Panc1 (cell line): Measurements from ENCODE around the gene PDE3A. TPM values are rescaled to one million over a fixed set of nuclear protein-coding genes. Genes with fewer than 3 reads are reported as not detected.

ENCODE experiments used
- ATAC-seq: fragments of 200-7000 bp; cut with Tn5 transposase; 2 replicates; pipeline ENCODE4 v1.9.1; 2020; ENCODE audit warnings: mild to moderate bottlenecking, moderate library complexity
- BruUV-seq: library from RNA; stranded (reverse); fragments of 400-500 nt; replicated peaks from 2 replicates; lab custom pipeline; 2021; lab: Mats Ljungman, UMichigan
- CTCF ChIA-PET: fragments of 300-600 bp; sonication (Branson Sonifier 250); formaldehyde crosslinking; loops from one replicate; lab custom pipeline; 2022; ENCODE audit warnings: antibody characterized with exemption; lab: Charles Lee
- POLR2A ChIA-PET: fragments of 300-600 bp; sonication (Branson Sonifier 250); formaldehyde crosslinking; loops from one replicate; lab custom pipeline; 2022; ENCODE audit warnings: antibody characterized with exemption; lab: Charles Lee
- DNase-seq: peaks from one replicate; pipeline ENCODE4 v3.0.0-alpha.2; 2010; ENCODE audit warnings: low read depth, low spot score
- H3K27ac ChIP-seq: 2 replicates; pipeline ENCODE4 v1.5.1; 2011; ENCODE audit warnings: mild to moderate bottlenecking, low read length, inconsistent platforms
- H3K27me3 ChIP-seq: fragments of 200-500 bp; sonication (Bioruptor generic); 2 replicates; pipeline ENCODE4 v1.6.0; 2014; ENCODE audit warnings: low read length, inconsistent platforms; ENCODE audit not compliant: control insufficient read depth, insufficient read depth
- H3K36me3 ChIP-seq: fragments of 200-500 bp; sonication (Bioruptor generic); 2 replicates; pipeline ENCODE4 v1.5.1; 2014; ENCODE audit warnings: inconsistent platforms, mild to moderate bottlenecking, low read length, moderate library complexity; ENCODE audit not compliant: control insufficient read depth, insufficient read depth
- H3K4me1 ChIP-seq: 2 replicates; pipeline ENCODE4 v1.5.1; 2011; ENCODE audit warnings: inconsistent platforms, mild to moderate bottlenecking, low read length, moderate library complexity; ENCODE audit not compliant: control insufficient read depth, insufficient read depth
- H3K4me3 ChIP-seq, 2 experiments: 2 replicates each; pipeline ENCODE4 v1.5.1; 2011 to 2012; ENCODE audit warnings: low read depth in 2 of 2, low read length in 2 of 2, mild to moderate bottlenecking in 2 of 2, inconsistent platforms in 1 of 2, moderate library complexity in 1 of 2
- H3K9me3 ChIP-seq: fragments of 200-500 bp; sonication (Bioruptor generic); 2 replicates; pipeline ENCODE4 v1.5.1; 2014; ENCODE audit warnings: low read depth, mild to moderate bottlenecking, inconsistent platforms, low read length, moderate library complexity; ENCODE audit not compliant: control insufficient read depth, insufficient read depth
- POLR2AphosphoS5 ChIP-seq: IDR thresholded peaks from 2 replicates; pipeline ENCODE4 v1.6.1; 2012; ENCODE audit warnings: mild to moderate bottlenecking, low read depth, low read length, moderate library complexity
- SIN3A ChIP-seq: IDR thresholded peaks from 2 replicates; pipeline ENCODE4 v1.6.1; 2012; ENCODE audit warnings: low read depth, mild to moderate bottlenecking, low read length, moderate library complexity, borderline replicate concordance; ENCODE audit not compliant: insufficient read depth
- TCF7L2 ChIP-seq: IDR thresholded peaks from 2 replicates; pipeline ENCODE4 v1.6.1; 2011; ENCODE audit warnings: mild to moderate bottlenecking, low read depth, low read length, inconsistent platforms
- in situ Hi-C: cut with HindIII; loops from 2 replicates; pipeline ENCODE4 v1.10.0; 2016; ENCODE audit warnings: low sequenced_read_pairs, low pct_unique_long_range_greater_than_20kb
- intact Hi-C: fragments of 100-400 bp; cut with micrococcal nuclease; formaldehyde crosslinking; loops from one replicate; pipeline ENCODE4 v1.10.0; 2022; ENCODE audit not compliant: unreplicated experiment
- total RNA-seq: library from RNA; stranded (reverse); gene quantifications from one replicate; pipeline ENCODE4 v1.2.1, GENCODE V29; 2021; ENCODE audit not compliant: unreplicated experiment
- TF ChIP-seq, protein P1 (sequence below), 2 experiments: IDR thresholded peaks; 2 replicates each; pipeline ENCODE4 v1.6.1; 2011 to 2012; ENCODE audit warnings: low read depth in 2 of 2, control low read depth in 1 of 2, low read length in 1 of 2, mild to moderate bottlenecking in 1 of 2, moderate library complexity in 1 of 2; ENCODE audit not compliant: insufficient read depth in 1 of 2
- TF ChIP-seq, protein P2 (sequence below): fragments of 450-650 bp; IDR thresholded peaks from 2 replicates; pipeline ENCODE4 v1.5.1; 2017; ENCODE audit warnings: mild to moderate bottlenecking

The PDE3A gene
- total RNA-seq, 1 experiment from 2014 or later = 0.03 TPM

DNA sequence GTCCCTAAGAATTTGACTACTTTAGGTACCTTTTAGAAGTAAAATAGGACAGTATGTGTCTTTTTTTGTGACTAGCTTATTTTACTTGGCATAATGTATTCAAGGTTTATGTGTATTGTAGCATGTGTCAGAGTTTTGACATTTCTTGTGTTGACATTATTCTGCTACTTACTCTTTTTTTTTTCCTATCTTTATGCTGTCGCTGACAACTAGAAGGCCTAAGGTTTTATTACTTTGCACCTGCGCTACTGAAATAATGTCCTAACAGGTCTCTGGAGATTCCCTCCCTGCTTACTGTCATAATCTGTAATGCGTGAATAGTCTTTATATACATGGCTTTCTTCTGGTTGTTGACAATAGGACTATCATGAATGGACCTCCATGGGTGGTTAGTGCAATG is 43.0 kb downstream of the PDE3A start:
- ATAC-seq (no peak), DNase-seq (no peak)
- H3K27me3 ChIP-seq = no peaks in the 10 kb centered on the region
- ChIA-PET POLR2A (no interaction called here), CTCF (no interaction called here)
- H3K36me3 ChIP-seq = no peaks in the 10 kb centered on the region
- no TSS peak for BruUV-seq
- H3K9me3 ChIP-seq = no peaks in the 10 kb centered on the region
- H3K27ac ChIP-seq = no peak overlapping the region
- intact Hi-C loops (no loop called here), in situ Hi-C loops (no loop called here)
- TF ChIP-seq TCF7L2 = no peak
- no peak overlapping the region for H3K4me3 ChIP-seq
- no peaks in the 10 kb centered on the region for H3K4me1 ChIP-seq

DNA sequence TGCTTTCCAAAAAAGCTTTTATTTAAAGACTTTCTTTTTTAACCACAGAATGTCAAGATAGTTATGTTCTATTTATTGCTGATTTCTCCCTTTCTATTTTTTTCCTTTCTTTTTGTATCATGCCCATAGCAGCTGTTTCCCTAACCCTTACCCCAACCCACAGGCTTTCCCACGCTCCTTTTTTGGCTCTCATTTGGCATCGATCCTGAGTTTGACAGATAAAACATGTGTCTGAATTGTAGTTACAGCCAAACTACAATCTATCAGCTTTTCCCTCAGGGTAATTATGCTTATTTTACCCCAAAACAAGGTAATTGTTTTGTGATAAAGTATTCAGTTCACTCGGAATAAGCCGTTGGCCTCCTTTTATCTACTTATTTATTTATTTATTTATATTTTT is 46.7 kb downstream of the PDE3A start:
- Histone ChIP-seq H3K36me3 (no peaks in the 10 kb centered on the region), H3K4me3 (no peak overlapping the region), H3K4me1 (no peaks in the 10 kb centered on the region), H3K27me3 (no peaks in the 10 kb centered on the region), H3K9me3 (no peaks in the 10 kb centered on the region), H3K27ac (no peak overlapping the region)
- BruUV-seq = no TSS peak
- TF ChIP-seq, protein P1, sequence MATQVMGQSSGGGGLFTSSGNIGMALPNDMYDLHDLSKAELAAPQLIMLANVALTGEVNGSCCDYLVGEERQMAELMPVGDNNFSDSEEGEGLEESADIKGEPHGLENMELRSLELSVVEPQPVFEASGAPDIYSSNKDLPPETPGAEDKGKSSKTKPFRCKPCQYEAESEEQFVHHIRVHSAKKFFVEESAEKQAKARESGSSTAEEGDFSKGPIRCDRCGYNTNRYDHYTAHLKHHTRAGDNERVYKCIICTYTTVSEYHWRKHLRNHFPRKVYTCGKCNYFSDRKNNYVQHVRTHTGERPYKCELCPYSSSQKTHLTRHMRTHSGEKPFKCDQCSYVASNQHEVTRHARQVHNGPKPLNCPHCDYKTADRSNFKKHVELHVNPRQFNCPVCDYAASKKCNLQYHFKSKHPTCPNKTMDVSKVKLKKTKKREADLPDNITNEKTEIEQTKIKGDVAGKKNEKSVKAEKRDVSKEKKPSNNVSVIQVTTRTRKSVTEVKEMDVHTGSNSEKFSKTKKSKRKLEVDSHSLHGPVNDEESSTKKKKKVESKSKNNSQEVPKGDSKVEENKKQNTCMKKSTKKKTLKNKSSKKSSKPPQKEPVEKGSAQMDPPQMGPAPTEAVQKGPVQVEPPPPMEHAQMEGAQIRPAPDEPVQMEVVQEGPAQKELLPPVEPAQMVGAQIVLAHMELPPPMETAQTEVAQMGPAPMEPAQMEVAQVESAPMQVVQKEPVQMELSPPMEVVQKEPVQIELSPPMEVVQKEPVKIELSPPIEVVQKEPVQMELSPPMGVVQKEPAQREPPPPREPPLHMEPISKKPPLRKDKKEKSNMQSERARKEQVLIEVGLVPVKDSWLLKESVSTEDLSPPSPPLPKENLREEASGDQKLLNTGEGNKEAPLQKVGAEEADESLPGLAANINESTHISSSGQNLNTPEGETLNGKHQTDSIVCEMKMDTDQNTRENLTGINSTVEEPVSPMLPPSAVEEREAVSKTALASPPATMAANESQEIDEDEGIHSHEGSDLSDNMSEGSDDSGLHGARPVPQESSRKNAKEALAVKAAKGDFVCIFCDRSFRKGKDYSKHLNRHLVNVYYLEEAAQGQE (IDR thresholded peaks at IDR 0.05; ENCODE audit: insufficient read depth in 1 of 2, low read depth in 2 of 2, low read length in 1 of 2) = no peak
- TF ChIP-seq SIN3A = no peak
- TF ChIP-seq, protein P2, sequence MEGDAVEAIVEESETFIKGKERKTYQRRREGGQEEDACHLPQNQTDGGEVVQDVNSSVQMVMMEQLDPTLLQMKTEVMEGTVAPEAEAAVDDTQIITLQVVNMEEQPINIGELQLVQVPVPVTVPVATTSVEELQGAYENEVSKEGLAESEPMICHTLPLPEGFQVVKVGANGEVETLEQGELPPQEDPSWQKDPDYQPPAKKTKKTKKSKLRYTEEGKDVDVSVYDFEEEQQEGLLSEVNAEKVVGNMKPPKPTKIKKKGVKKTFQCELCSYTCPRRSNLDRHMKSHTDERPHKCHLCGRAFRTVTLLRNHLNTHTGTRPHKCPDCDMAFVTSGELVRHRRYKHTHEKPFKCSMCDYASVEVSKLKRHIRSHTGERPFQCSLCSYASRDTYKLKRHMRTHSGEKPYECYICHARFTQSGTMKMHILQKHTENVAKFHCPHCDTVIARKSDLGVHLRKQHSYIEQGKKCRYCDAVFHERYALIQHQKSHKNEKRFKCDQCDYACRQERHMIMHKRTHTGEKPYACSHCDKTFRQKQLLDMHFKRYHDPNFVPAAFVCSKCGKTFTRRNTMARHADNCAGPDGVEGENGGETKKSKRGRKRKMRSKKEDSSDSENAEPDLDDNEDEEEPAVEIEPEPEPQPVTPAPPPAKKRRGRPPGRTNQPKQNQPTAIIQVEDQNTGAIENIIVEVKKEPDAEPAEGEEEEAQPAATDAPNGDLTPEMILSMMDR = no peak
- no peak for TF ChIP-seq TCF7L2
- TF ChIP-seq POLR2AphosphoS5 = no peak
- DNase-seq (no peak), ATAC-seq (no peak)
- ChIA-PET POLR2A (no interaction called here), CTCF (no interaction called here)
- intact Hi-C loops = no loop called here
- in situ Hi-C loops = no loop called here

- BruUV-seq = no TSS peak
- POLR2A ChIA-PET = no interaction called here
These were observed 47.3 kb downstream of the PDE3A start for GRCh38 chr12:20415641-20416040.

More at GRCh38 chr12:20415641-20416040, 47.3 kb downstream of the PDE3A start:
- no peak overlapping the region for H3K4me3 ChIP-seq
- no peak for TF ChIP-seq POLR2AphosphoS5
- TF ChIP-seq, protein P2 = no peak
- TF ChIP-seq, protein P1 (IDR thresholded peaks at IDR 0.05; ENCODE audit: insufficient read depth in 1 of 2, low read depth in 2 of 2, low read length in 1 of 2) = no peak
- TF ChIP-seq SIN3A = no peak
- TF ChIP-seq TCF7L2 = no peak
- CTCF ChIA-PET = no interaction called here
- in situ Hi-C loops (no loop called here), intact Hi-C loops (no loop called here)
- H3K4me1 ChIP-seq = no peaks in the 10 kb centered on the region
- no peaks in the 10 kb centered on the region for H3K9me3 ChIP-seq
- no peaks in the 10 kb centered on the region for H3K36me3 ChIP-seq
- DNase-seq (no peak), ATAC-seq (no peak)
- H3K27me3 ChIP-seq = no peaks in the 10 kb centered on the region
- no peak overlapping the region for H3K27ac ChIP-seq
